Activated CD4-positive, alpha-beta T cell treated with anti-CD3 and anti-CD28 coated beads for 4 hours (primary cell): ENCODE data around the gene RNF157.

Experiments used
- DNase-seq, 2 donors: peaks; one replicate each; pipeline ENCODE4 v3.0.0-alpha.2; 2020

The RNF157 gene

DNA sequence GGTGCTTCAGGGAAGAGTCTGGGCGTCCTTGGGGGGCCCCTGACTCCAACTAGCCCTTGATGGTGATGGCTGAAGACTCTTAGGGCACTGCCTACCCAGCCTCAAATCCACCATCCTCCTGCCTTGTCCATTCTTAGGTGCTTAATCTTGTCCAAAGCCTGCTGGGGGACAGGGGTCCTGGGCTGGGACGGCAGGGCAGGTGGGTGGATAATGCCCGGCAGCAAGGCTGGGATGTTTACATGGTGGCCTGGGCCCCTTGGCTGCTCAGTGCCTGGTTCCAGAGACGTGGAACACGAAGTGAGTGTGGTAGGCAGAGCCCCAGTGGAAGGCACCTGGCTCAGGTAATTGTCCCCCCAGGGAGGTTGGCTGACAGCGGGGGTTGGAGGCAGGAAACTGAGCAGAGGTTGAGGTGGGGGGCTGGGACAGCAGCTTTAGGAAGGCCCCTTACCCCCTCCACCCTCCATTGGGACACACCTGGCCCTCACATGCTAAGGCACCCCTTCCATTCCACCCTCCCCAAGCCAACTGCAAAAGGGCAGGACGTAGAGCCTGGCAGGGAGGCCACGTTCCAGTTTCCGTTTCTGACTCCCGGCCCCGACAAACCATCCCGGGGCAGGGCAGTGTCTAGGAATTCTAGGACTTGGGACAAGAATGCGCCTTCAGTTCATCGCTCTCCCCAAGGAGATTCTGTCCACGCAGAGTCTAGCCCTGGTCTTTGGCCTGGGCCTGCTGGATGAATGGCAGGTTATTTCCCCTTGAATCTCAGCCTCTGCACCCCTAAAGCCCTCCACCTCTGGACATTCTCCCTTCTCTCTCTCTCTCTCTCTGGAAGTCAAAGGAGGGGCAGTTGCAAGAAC is 101.2 kb downstream of the RNF157 start:
- DNase-seq: no peak

DNA sequence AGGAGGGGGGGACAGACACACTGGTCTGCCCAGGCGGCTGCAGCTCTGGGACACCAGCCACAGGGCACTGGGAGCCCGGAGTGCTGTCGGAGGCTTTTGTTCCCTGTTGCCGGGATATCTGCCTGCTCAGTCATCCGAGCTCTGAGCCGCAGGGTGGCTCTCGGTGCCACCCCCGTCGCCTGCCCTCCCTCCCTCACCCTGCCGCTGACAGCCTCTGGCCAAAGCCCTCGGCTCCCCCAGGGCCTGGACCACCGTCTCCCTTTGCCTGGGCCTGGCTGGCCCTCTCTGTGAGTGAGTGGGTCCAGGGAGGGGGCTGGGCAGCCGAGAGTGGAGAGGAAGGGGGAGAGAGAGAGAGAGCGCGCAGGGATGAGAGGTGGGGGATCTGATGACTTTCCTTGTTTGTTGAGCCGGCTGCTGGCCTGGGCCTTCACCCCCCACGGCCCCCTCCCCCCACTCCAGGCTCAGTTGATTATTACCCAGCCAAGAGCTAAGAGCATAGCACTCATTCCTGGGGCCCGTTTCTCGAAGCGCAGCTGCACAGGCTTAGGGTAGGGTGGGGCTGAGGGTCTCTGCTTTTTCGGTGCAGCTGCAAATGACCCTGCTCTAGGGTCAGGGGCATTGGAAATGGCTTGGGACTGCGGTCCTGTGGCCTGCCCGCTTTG is 101.9 kb downstream of the RNF157 start:
- no peak for DNase-seq

DNA sequence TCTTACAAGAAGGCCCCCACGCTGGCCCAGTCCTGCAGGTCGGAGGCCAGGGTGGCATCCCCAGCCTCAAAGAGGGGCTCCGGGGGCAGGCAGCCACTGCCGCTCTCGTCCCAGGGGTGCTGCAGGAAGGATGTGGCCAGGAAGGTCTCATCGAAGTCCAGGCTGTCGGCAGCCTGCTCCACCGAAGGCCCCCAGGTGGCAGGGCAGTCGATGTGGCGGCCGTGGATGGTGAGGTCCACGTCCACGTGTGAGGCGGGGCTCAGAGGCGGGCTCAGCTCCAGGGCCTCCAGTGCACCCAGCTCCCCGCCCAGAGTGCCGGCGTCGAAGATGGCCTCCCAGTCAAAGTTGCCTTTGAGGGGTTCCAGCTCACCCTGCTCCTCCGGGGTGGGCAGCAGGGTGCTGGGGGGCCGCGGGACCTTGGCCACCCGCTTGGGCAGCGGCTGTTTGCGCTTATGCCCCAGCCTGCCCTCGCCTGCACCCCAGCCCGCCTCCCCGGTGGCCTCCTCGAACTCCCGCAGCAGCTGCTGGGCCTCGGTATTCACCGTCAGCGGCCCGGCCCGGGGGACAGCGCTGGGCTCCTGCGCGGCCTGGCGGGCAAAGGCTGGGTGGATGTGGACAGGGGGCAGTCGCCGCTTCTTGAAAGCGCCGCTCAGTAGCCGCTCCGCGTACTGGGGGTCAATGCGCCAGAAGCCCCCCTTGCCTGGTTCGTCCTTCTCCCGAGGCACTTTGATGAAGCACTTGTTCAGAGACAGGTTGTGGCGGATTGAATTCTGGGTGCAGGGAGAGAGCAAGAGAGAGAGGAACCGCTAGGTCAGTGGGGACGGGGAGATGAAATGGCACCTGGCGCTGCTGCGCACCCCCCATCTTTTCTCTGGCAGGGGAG is 102.7 kb downstream of the RNF157 start:
- DNase-seq: no peak

DNA sequence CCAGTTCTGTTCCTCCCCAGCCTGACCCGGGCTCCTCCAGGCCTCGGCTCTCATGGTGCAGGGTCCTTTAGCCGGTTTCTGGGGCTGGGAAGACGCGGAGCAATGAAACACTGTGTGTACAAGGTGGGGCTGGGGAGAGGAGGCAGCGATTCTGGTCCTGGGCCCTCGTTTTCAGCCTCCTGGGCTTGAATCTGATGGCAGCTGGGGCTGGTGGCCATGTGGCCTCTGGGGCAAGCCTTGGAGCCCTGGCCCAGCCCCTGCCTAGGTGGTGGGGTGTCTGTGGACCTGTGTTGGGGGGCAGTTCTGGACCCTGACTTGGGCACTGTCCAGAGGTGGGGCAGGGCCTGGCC is 103.3 kb downstream of the RNF157 start:
- DNase-seq: no peak

DNA sequence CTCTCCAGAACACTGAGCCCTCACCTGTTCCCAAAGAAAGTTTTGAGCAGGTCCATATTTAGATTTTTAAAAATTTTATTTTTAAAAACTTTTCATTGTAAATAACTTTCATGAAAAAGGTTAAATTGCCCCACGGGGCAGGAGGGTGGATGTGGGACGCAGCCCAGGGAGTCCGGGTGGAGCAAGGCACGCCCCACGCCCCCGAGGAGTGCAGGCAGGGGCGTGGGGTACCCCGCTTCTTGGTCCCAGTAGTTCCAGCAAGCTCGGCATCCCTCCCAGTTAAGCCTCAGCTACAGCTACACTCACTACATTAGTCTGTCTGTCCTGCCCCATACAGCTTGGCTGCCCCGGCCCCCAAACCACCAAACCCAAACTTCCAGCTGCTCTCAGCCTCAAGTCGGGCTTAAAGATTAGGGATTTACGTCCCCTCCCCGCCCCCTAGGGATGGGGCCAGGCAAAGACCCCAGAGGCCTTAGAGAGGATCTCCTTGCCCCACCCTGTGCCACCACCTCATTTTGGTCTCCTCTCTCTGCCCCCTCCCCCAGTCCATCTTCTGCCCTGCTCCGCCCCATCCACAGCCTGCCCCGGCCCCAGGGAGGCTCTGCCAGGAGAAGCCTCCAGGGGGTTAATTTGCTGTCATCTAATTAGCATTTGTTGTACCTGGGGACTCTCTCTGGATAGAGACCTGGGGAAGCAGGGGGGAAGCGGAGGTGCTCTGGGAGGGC is 103.9 kb downstream of the RNF157 start:
- DNase-seq: no peak

DNA sequence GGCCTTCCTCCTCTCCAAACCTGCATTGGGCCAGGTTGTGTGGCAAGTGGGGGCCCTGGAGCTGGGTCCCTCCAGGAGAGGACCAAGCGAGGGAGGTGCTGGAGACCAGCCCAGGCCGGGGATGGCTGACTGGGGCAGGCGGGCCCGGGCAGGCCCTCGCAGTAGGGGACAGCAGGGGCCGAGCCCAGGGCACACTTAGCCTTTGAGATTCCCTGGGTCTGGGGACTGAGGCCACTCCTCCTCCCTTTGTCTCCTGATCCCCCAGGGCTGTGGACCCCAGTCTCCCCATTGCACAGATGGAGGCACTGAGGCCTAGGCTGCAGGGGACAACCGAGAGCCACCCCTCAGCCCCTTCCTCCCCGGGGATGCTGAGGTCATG is 104.5 kb downstream of the RNF157 start:
- no peak for DNase-seq

DNA sequence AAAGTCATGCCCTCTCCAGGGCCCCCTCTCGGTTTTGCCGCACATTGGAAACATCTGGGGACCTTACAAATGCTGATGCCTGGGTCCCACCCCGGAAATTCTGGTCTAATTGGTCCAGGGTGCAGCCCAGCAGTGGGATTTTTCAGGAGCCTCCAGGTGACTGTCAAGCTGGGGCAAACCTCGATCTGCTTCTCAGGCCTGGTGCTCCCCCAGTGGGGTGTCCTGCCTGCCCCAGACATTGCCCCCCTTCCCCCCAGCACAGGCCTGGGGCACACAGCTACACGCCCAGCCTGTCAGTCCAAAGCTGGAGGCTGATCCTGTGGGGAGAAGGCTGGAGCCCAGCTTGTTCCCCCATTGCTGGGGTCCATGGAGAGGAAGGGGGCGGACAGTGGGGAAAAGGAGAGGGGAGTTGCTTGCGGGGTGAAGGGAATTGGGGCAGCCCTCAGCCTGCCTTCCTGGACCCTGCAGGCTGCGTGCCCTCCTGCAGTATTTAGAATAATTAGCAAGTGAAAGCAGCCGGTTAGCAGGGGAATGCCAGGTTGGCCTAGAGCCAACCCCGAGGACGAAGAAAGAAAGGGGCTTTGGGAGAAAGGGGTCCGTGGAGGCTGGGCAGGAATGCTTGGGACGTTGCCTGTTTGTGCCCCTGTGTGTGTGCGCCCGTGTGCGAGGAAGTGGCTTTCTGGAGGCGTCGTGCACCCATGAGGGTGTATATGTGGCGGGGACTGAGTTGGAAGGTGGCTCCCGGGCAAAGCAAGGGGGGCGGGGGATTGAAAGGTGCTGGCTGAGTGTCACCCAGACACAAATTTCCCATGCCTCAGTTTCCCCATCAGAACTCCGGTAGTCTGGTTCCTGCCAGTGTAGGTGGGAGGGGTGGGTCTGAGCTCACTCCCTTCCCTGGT is 105.1 kb downstream of the RNF157 start:
- DNase-seq: no peak

DNA sequence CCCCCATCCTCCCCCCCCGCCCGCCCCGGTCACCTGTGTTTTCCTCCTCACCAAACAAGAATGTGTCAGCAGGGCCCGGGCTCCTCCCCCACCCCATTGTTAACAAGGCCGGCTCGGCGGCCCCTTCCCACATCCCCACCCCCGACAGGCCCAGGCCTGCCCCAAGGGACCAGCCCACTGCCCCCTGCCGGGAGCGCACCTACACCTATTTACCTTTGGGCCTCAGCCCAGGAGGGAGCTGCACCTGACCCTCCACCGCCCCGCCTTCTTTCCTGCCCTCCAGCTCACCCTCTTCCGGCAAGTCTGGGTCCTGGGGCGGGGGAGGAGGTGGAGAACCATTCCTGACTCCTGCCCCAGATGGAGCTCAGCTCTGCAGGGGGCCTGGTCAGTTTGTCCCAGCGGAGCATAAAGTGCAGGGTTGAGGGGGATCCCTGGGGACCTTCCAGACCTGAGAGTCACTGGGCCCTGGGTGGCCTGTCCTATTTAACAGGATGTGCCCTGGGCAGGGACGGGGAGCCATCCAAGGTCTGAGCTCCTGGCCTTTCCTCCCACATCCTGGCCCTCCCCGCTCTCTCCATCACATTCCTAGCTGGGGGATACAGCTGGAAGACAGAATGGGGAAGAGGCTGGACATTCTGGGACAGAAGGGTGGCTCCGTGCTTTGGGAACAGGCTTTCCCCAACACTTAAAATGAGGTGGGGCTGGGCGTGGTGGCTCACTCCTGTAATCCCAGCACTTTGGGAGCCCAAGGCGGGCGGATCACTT is 107.5 kb downstream of the RNF157 start:
- no peak for DNase-seq

DNA sequence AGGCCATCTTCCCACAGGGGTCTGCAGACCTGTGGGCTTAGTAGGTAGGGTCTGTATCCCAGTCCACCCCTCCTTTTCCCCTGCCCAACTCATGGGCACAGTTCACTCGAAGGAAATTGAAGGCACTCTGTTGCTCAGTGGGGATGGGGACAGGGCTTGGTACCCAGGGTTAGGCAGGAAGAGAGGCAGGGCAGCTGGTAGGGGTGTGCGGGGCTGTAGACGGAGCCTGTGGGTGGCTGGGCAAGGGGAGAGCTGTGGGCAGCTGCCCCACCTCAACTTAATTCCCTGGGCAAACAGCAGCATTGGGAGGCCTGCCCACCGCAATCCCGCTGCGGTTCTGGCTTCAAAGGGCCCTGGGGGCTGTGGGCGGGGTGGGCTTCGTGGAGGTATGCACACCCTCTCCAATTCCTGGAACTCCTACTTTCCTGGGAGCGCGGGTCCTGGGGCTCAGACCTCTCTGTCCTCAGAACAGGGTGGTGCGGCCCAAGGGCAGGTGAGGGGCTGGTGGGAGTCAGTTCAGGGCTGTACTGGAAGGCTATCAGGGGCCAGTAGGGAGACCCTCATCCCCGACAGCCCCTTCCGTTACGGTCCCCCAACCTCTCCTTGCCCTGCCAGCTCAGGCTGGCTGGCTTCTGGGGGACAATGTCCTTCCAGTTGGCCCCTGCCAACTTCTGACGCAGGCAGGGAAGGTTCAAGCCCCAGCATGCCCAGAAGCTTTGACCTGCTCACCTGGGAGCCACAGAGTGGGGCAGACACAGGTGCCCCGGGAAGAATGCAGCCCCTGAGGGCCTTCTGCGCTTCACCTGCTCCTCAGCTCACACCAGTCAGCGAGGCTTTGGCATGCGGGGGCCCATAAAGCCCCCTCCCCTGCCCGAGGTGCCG is 108.4 kb downstream of the RNF157 start:
- no peak for DNase-seq

DNA sequence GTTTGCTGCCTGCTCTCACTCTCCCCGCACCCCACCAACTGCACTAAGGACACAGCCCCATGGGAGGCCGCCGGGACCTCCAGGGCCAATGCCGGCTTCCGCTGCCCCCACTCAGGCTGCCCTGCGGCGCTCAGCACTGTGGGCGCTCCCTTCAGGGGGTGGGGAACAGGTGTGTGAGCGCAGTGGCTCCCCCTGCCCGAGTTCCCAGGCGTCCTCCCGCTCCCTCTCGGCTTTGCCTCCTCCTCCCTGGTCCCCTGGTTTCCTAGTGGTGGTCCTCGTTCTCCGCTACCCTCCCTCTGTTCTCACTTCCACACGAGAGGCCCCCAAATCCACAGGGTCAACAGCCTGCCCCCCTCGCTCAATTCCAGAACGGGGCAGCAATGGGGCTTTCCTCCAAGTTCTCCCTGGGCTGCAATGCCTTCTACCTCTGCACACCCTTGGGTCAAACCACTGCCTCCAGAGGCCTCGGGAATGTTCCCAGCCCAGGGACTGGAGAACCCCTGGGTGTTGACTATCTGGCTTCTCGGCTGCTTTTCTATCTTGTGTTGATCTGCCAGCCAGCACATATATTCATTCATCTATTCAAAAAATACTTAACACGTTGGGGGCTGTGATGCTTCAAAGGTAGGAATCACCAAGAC is 109.1 kb downstream of the RNF157 start:
- DNase-seq: no peak

DNA sequence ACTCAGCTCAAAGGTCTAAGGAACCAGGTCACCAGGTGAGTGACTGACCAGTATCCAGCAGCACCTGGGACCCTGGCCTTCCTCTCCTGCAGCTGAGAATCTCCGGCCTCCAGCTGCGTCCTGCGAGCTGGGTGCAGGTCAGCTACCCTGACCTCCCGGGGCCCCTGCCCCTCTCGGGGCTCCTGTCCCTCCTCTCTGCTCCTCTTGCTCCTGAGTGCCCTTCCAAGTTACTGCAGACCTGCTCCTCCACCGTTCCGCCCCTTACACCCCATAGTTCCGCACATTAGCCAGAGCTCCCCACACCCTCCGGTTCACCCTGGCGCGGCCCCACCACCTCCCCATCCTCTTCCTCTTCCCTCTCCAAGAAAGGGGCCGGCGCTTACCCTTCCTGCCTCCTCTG is 109.8 kb downstream of the RNF157 start:
- DNase-seq: no peak

DNA sequence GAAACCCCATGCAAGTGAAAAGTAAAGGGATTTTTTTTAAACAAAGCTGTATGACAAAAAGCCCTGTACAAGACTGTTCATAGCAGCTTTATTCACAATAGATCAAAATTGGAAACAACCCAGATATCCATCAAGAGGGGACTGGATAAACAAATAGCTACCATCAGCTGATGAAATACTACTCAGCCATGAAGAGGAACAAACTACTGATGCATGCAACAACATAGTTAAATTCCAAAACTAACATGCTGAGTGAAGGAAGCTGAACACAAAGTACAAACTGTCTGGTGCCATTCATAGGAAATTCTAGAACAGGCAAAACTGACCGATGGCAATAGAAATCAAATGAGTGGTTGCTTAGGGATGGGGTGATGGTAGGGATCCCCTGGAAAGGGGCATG is 114.4 kb downstream of the RNF157 start:
- DNase-seq: no peak

DNA sequence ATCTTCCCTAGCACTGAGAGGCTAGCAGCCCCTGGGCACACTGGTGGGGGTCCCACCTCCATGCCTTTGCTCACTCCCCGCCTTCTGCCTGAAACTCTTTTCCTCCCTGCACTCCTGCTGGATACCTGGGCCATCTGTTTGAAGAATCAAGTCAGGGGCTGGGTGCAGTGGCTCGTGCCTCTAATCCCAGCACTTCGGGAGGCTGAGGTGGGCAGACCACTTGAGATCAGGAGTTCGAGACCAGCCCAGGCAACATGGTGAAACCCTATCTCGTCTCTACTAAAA is 115.0 kb downstream of the RNF157 start:
- DNase-seq: no peak

DNA sequence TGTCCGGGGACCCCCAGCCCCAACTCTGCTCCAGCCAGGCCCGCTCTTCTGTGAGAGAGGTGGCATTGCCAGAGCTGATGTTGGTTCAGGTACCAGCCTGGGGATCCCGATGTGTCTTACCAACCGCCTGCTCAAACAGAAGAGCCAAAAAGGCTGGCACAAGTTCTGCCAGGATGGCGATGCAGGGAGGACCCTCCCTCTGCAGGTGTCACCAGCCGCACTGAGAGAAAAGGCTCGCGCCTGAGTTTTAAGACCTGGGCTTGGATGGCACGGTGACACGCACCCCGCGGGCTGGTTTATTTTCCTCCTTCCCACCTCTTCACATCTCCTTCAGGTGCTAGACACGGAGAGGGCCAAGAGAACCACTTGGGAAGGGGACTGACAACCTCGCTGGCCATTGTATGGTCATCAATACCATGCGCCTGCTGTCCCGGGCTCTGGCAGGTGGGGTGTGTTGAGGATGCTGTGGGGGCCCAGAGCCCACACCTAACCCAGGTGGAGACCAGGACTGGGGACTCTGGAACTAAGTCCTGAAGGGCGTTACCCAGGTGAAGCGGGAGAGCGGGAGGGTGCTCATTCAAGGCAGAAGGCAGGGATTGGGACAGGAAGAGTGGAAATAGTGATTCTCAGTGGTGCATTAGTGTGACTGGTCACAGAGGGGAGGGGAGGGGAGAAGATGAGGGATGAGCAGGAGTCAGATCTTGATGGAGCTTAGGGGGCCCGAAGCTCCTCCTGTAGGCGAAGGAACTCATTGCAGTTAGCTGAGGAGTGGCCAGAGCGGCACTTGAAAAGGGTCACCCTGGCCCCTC is 115.5 kb downstream of the RNF157 start:
- DNase-seq: no peak

DNA sequence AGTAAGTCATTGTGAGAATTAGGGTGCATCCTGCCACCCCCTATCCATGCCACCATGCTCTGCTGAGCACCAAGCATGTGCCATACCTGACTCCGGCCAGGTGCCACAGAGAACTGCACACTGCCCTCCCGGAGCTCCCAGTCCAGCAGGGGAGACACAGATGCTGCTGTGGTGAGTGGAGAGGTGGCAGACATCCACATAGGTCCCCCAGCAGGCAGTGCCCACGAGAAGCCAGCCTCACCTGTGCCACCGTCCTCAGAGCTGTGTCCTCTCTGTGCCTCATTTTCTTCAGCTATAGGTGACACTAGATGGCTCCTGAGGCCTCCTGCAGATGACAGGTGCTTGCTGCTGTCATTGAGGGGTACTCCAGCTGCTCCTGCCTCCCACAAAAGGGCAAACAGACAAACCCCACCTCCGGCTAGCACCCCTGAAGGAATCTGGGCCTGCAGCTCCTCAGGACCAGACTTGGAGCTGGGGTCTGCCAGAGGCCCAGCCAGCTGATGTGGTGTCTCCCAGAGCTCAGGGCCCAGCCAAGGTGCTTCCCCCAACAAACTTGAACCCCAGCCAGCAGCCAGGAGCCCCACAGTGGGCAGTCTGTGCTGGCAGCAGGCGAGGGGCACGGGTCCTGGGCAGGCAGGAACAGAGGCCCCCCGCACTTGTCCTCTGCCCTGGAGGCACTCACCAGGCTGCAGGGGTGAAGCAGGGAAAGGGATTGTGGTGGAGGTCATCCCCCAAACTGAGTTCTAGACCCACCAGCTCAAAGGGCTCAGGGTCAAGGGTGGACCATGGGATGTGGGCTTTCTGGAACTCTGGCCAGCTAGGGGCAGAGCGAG is 116.3 kb downstream of the RNF157 start:
- no peak for DNase-seq

DNA sequence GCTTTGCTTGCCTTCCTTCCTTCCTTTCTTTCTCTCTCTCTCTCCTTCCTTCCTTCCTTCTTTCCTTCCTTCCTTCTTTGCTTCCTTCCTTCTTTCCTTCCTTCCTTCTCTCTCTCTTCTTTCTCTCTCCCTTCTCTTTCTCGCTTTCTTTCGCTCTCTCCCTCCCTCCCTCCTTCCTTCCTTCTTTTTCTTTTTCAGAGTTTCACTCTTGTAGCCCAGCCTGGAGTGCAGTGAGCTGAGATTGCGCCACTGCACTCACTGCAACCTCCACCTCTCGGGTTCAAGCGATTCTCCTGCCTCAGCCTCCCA is 117.1 kb downstream of the RNF157 start:
- no peak for DNase-seq

DNA sequence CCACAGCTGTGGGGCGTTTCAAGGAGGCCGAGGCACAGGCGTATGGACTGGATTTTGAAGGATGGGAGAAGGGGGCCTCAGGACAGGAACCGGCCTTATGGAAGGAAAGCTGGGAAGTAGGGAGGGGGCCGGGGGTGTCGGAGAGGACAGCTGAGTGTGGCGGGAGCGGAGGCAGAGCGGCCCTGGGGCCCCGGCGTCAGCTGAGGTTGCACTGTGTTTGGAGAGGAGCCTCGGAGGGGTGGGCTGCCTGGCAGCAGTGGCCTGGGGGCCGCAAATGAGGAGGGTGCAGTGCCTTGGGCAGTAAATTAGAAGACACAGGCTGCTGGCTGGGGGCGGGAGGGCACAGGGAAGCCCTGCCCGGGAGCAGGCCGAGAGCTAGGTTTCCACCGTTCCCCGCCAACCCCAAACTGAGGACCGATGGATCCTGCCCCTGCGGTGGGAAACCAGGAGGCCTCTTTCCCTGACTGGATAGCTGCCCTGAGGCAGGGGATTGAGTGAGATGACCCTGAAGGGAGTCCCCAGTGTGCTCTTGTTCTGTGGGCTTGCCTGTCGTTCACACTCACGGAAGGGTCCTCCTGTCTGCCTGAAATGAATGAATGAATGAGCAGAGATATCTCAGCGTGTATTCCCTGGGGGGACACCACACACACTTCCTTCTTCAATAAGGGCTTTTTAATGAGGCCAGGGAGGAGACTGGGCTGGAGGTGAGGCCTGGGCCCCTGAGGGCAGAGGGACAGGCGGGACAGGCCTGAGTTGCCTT is 117.7 kb downstream of the RNF157 start:
- DNase-seq: no peak
